Measurements from ENCODE around the gene PPP2R3A.

PPP2R3A gene

DNA sequence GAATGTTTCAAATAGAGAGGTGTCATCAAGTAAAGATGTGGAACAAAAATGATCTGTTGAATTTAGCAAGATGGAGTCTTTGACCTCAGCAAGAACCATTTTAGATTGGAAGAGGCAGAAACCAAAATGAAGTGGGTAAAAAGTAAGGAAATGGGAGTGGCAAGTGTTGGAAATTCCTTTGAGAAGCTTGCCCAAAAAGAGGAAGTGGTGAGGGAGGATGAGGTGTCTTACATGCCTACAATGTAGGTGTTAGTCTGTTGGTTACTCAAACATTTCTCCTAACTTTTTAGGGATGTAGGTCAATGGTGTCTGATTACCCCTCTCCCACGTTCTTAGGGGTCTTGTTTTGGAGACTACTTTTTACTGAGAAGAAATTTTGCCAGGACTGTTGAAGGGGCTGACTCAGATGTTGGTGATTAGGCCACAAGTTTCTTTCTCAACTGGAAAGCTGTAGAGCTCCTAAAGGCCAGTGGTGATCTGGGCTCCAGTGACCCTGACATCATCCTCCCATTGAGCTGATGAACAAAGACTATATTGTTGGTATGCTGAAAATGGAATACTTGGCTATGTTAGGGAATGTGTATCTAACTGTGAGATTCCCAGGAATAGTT is 5.1 kb downstream of the PPP2R3A start:
- DNase-seq = no peak

DNA sequence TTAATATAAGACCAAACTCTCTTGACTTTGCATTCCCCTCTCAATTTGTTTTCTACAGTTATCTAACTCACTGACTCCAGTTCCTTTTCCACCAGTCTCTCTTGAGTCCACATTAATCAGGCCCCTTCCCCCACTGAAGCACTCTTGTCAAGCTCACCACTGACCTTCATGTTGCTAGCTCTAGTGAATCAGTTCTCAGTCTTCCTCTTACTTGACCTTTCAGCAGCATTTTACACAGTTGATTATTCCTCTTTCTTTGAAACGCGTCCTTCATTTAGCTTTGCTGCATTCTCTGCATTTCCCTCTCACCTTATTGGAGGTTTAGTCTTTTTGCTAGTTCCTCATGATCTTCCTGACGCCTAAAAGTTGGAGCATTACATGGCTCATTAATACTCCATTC is 8.3 kb downstream of the PPP2R3A start:
- DNase-seq = no peak

DNA sequence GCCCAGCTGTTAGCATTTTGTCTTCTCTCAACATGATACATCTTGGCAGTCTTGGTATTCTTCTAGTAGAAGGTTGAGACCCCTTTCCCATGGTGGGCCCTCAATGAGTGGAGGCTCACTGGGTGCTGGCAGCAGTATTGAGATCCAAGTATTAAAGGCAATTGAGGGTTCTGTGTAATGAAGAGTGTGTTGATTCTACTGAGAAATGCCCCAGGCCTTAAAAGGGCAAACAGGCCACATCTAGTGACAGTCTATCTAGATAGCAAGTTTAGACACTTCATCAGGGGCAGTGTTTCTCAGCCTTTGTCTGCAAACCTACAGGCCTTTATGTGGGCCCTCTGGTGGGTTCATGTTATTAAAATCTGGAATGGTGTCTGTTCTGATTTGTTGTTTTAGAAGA is 9.5 kb downstream of the PPP2R3A start:
- DNase-seq = no peak

DNA sequence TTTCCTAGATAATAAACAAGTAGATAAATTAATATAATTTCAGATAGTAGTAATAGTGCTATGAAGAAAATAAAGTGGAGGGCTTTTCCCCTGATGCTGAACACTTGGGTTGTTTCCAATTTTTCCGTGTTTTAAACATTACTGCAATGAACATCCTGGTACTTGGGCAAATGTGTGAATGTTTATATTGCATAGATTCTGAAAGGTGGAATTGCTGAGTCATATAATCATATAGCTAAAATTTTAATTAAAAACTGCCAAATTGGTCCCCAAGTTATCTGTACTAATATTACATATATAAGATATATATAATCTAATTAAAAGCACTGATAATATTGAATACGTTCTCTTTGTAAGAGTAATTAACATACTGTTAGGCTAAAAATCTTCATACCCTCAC is 10.0 kb downstream of the PPP2R3A start:
- DNase-seq = no peak

DNA sequence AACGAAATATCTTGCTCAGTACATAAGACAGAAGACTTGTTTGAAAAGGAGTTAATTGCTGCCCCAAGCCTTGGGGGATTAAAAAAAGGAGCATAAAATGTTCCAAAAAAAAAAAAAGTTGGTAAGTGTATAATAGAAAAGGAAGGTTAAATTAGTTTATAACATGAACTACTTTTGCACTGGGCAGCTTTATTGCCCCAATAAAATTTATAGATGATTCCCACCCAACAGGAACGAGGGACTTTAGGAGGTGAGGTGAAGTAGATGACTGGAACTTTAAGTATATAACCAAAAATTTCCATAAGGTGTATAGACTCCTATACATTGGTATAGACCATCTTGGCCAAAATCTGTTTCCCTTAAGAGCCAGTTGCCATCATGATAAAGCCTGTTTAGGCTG is 14.8 kb downstream of the PPP2R3A start:
- DNase-seq = no peak

DNA sequence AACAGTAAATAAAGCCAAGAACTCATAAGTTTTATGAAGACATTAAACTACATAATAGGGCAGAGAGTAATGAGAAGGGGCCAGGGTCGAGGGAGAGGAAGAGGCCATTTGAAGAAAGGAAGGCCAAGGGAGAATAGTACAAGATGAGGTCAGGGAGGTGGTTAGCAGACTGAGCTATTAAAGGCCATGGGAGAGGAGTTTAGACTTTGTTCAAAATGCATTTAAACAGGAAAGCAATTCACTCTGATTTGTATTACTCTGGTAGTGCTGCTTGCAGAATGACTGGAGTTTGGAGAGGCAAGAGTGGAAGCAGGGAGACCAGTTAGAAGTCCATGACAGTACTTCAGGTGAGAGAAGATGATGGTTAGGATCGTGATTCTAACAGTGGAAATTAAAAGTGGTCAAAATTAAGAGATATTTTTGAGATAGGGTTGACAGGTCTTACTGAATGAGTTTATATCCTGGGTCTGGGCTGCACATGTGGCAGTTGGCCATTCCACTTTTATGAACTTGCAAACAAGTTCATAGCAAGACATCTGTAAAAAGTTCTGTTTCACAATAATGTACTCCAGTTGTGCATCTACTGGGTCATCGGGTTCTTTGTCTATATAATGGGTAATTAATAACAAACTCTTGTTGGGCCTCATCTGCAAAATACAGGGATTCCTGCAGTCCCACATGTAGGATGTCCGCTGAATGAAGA is 16.3 kb downstream of the PPP2R3A start:
- DNase-seq = no peak

DNA sequence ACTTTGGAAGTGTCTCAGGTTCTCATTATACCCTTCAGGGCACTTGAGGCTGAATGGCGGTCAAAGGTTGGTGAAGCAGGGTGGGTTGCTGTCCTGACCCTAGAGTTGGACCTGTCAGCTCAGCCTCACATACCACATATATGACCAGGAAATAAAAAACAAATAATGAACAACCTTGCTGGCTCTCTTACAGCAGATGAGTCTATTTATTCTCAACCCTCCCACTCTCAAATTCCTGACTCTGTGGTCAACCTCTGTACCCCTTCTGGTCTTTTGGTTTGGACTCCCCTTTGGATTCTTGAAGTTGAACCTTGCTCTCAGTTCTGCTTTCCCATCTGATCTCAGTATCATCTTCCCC is 16.9 kb downstream of the PPP2R3A start:
- DNase-seq = no peak

DNA sequence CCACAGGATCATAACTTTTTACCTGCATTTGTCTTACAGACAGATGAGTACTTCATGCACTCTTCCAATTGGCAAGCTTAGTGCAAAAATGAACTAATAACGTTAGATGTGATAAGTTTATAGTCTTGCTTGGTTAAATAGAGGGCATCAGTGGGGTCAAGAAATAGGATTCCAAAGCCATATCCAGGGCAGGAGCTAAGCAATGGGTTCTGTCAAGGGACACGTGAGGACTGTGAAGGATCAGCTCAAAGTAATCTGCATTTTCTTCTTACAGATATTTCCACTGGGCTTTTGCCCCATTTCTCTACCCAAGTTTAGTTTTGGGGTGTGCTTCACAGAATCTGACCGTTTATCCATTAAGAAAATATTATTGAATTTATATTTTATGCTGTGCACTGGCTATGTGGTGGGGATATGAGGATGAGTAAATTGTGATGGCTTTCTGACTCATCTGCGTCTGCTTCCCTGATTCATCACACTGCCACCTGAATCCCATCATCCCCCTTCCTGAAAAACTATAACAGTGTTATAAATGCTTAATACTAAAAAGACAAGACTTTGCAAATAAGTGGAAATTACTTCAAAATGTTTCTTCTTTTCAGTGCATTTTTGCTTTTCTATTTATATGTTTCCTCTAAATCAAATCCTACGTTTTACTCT is 17.5 kb downstream of the PPP2R3A start:
- no peak for DNase-seq

DNA sequence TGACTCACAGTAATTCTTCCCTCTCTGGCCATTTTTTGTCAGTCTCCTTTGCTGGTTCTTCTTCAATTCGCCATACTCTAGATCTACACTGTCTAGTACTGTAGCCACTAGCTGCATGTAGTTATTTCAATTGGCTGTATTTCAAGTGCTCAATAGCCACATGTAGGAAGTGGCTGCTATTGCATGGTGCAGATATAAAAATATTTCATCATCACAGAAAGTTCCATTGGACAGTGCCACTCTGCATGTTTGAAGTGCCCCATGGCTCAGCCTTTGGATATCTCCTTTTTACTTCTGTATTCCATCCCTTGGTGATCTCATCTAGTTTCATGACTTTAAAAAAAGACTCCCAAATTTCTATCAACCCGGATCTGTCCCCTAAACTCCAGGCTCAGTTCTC is 22.1 kb downstream of the PPP2R3A start:
- no peak for DNase-seq

DNA sequence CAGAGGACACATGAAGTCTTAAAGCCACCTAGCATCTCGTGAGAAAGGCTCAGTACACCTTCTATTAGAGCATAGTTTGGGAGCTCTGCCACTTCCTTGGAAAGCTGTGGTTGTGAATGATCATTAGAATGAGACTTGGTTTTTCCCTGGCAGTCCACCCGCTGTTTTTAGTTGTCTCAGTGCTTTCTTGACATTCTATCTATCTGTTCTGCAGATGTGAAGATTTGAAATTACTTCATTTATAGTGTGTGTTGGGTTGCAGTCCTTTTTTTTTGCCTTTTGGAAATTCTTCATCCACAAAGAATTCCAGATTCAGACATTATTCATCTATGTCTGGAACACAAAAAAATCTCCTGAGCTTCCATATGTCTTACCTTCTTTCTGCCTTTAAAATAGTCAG is 23.7 kb downstream of the PPP2R3A start:
- no peak for DNase-seq

DNA sequence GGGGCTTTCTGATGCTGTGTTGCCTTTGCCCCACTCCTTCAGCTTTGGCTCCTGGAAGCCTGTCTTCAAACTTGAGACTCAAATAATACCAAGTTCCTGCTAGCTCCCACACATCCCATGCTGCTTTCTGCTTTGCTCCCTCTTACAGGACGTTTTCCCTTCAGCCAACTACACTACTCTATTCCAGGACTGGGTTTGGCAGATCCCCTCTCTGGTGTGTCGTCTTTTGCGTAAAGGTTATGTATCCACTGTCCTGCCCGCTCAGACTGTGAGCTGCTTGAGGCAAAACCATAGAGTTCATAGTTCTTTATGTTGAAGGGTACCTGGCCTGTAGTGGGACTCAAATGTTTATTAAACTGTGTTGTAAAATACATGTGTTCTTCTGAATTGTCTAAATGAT is 25.4 kb downstream of the PPP2R3A start:
- DNase-seq = no peak

DNA sequence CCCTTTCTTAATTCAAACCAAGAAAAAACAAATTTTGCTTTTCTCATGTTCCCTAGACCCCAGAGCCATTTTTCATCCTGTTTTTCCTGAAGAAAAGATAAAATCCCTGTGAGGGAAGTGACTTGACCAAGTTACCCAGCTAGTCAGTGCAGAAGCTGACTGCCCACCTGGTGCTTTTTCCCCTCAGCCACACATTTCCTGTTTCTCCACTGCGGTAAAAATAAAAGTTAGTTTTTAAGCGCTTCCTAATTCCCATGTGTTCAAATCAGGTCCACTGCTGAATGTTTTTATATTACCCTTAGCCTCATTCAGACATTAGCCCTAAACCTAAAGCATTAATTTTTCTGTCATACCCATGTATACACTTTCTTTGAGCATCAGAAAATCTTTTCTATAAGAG is 26.1 kb downstream of the PPP2R3A start:
- DNase-seq = no peak

DNA sequence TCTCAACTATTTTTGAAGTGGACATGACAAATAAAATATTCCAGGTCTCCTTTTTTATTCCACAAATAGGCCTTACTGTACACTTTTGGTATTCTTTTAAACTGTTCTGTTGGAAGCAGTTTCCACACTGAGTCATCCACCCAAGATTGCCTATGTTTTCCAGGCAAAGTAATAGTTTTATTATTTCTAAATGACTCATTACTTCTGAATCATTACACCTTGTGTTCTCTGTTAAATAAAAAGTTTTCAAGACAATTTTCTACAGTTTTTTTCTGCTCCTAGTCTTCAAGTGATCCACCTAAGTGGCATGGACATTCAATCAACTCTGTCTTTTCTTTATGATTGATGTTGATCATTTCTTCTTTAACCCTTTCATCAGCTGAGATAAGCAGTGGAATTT is 26.5 kb downstream of the PPP2R3A start:
- DNase-seq = no peak

DNA sequence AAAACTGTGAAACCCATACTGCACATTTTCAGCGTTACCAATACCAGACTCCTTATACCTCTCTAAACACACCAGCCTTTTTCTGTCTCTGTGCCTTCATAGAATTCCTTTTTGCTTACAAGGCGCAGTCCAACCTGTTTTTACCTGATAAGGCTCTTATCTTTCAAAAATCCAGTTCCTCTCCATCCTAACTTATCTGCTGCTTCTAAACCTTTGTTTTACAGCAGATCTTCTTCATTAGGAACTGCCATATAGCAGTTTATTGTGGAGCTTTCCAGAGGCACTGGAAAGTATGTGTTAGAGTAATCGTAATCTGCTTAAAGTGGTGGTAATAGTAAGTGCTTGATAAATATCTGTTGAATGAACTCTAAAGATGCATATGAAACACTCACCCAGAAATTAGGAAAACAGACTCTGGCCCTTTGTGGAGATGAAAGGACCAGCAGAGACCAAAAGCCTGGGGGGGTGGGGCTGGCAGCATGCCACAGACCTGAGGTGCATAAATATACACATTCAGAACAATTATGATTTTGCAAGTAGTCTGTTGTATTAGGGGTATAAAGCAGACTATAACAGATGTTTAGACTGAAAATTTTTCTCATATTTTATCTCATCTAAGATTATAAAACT is 29.3 kb downstream of the PPP2R3A start:
- DNase-seq = no peak

DNA sequence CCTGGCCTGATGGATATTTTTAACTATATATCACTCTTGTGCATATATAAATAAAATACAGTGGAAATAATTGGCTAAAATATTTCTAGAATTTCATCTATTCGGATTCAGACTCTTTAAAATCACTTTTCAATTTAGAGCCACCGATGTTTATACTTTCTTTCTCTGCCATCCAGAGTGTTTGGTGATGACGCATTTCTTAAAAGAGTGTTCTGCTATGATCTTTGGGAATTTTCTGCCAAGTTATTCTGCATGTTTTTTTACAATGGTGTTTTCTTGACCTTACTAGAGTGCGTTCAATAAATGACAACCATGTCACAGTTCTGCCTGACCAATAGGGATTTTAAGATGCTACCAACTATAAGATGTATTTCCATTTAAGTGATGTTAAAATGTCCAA is 30.2 kb downstream of the PPP2R3A start:
- no peak for DNase-seq

DNA sequence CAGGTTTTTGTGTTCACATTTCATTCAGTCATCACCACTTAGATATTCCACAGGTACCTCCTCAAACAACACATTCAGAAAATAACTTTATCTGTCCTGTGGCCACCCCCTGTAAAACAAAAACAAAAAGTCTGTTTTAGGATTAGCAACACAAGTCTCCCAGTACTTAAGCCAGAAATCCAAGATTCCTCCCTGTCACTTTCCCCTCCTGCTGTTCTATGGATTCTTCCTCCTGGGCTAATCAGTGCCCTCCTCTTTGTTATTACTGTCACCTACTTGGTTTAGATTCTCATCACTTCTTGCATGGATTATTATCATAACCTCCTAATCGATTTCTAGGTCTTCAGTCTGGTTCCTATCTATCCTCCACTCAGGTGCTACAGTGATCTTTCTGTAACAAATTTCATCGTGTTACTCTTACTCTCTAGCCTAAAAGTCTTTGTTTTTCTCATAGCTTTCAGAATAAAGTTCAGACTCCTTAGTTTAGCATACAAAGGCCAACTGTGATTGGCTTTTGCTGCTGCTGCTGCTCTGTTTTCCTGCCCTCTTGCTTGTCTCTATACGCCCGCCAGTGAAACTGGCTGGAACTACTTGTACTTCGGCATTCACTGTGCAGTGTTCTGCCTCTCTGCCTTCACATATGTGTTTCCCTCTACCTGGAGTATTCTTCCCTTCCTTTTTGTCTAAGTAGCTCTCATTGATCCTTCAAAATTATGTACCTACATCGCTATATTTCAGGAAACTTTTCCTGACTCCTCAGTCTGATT is 32.2 kb downstream of the PPP2R3A start:
- DNase-seq = no peak

DNA sequence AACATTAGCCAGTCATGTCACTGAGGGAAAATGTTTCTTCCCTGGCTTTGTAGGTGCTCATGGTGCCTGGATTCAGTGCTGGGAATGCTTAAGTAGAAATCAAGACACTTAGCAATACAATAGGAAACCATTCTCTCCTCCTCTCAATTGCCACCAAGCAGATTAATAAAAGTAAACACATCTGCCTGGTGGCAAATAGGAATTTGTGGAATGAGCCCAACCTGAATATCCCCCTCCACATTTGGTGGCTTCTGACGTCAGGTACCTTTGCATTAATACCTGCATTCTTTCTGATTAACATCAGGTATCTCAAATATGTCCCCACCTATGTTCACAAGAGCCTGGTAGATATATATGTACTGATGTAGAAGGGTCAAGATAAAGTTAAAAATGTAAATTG is 42.7 kb downstream of the PPP2R3A start:
- no peak for DNase-seq

DNA sequence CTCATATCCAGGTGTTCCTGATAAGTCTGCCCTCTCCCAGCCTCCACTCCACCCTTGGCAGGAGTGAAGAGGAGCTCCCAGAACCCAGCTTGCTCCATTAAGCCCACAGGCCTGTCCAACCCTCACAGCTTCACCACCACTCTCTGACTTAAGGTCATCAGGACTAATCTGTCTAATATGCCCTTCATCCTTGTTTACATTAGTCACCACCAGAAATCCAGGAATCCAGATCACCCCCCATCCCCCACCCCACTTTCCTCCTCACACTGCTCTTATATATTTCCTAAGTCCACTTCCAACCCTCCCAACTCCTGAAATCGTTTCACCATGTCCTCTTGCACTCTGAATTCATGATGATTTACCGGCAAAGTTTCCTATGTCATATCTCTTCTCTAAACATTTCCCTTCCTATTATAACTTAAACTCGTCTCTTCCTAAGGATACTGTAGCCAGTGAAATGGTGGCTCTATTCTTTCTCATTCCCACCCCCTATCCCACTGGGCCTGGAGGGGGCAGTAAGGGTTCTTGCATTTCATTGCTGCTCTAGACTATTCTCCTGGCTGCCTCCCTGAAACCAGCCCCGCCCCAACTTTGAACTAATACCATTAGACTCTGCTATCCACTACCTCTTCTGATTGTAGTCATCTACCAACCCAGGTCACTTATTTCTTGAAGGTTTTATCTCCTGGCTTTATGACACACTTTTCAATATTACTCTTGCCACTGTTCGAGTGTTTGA is 43.4 kb downstream of the PPP2R3A start:
- DNase-seq = no peak

DNA sequence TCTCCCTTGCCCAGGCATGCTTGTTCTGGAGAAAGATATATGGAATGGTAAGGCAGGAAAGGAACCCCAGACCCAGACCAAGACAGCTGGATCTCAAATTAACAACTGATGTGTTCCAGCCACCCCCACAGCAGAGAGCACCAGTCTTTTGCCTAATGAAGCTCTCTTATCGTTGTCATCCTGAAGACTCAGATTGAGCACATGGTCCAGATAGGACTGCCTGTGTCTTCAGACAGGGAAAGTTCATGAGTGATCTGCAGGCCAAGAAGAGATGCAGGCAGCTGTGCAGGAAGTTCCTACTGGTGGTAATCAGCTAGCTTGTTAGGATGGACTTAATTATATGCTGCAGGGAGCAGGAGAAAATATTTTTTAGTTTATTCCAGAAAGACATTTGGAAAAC is 53.3 kb downstream of the PPP2R3A start:
- DNase-seq = no peak

DNA sequence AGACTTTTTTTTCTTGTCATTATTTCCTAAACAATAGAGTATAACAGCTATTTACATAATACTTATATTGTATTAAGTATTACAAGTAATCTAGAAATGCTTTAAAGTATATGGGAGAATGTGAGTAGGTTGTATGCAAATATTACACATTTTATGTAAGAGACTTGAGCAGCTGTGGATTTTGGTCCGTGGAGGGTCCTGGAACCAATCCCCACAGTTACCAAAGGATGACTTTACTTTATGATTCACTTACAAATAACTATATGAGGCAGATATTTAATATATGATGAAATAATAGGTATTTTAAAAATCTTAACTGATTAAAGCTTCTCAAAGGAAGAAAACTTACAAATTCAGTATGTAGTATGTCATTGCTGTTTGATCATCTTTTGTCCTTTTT is 56.3 kb downstream of the PPP2R3A start:
- no peak for DNase-seq

DNA sequence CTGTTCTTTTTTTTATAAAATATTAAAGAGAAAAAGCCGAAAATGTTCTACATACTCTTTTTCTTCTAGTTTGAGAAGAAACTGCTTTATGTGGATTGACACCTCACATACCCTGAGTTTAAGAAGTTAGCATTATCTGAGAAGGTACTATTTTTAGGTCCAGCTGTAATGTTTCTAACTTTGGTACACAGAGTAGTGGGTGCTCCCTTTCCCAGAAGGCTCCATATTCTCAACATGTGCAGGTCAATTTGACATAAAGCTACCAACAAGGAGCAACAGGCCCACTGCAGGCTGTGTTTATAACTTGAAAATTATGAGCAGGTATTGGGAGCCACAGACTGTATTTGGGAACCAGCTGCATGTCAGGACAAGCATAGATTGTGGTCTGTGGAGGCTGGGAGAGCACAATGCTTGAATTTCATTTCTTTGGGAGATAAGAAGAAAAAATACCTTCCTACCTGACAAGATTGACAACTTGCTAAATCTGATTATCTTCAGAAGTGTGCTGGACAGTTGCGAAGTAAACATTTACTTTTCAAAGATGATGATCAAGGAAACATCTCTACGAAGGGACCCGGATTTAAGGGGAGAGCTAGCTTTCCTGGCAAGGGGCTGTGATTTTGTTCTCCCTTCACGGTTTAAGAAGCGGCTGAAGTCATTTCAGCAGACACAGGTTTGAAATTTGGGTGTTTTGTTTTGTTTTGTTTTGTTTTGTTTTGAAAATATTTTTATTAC is 57.2 kb downstream of the PPP2R3A start:
- DNase-seq = no peak

Data from activated CD4-positive, alpha-beta T cell treated with anti-CD3 and anti-CD28 coated beads, Interleukin-10, Interleukin-2, amounts not matched to agents 100 ng/mL and 50 ng/mL, durations not matched to agents 16 hours and 8 hours (primary cell).